Dermis microvascular lymphatic vessel endothelial cell (primary cell): ENCODE measurements around the gene CRADD. TPM values are rescaled to one million over a fixed set of nuclear protein-coding genes. Genes with fewer than 3 reads are reported as not detected.

Experiments
- DNase-seq, 2 donors: peaks; one replicate each; pipeline versions ENCODE4 v3.0.0 to v3.0.0-alpha.2; 2010; ENCODE audit warnings: low read depth in 2 of 2
- total RNA-seq: library from RNA; depleted of rRNA; stranded (reverse); fragments of >200 nt; gene quantifications from 2 replicates; pipeline ENCODE4 v1.2.1, GENCODE V29; 2014

The CRADD gene
- total RNA-seq, 1 donor from 2014 or later = 9.6 TPM

- DNase-seq = no peak
Observed at GRCh38 chr12:93894391-93895088, 217.4 kb downstream of the CRADD start.

- no peak for DNase-seq
Observed at GRCh38 chr12:93895089-93895445, 217.9 kb downstream of the CRADD start.

- no peak for DNase-seq
Observed at GRCh38 chr12:93896427-93896826, 219.3 kb downstream of the CRADD start.

GRCh38 chr12:93896952-93897351, 219.8 kb downstream of the CRADD start:
- no peak for DNase-seq

GRCh38 chr12:93901739-93902138, 224.6 kb downstream of the CRADD start:
- DNase-seq = no peak

- DNase-seq = no peak
Observed at GRCh38 chr12:93902192-93902591, 225.0 kb downstream of the CRADD start.

- DNase-seq = no peak
Observed at GRCh38 chr12:93902736-93903562, 225.8 kb downstream of the CRADD start.

- no peak for DNase-seq
Observed at GRCh38 chr12:93904124-93904523, 226.9 kb downstream of the CRADD start.

- no peak for DNase-seq
Observed at GRCh38 chr12:93908264-93908663, 231.1 kb downstream of the CRADD start.

- DNase-seq = no peak
Observed at GRCh38 chr12:93908846-93909567, 231.8 kb downstream of the CRADD start.

GRCh38 chr12:93911396-93911795, 234.2 kb downstream of the CRADD start:
- DNase-seq = no peak

- no peak for DNase-seq
Observed at GRCh38 chr12:93912086-93912733, 235.0 kb downstream of the CRADD start.

GRCh38 chr12:93913845-93914244, 236.7 kb downstream of the CRADD start:
- no peak for DNase-seq

- DNase-seq = no peak
Observed at GRCh38 chr12:93914281-93914680, 237.1 kb downstream of the CRADD start.

GRCh38 chr12:93915411-93915810, 238.2 kb downstream of the CRADD start:
- DNase-seq = no peak

- no peak for DNase-seq
Observed at GRCh38 chr12:93916402-93916801, 239.2 kb downstream of the CRADD start.

GRCh38 chr12:93918262-93918661, 241.1 kb downstream of the CRADD start:
- DNase-seq = no peak

GRCh38 chr12:93918900-93919299, 241.7 kb downstream of the CRADD start:
- DNase-seq = no peak

- DNase-seq = no peak
Observed at GRCh38 chr12:93921521-93921920, 244.3 kb downstream of the CRADD start.

- no peak for DNase-seq
Observed at GRCh38 chr12:93922583-93923006, 245.4 kb downstream of the CRADD start.

- DNase-seq = no peak
Observed at GRCh38 chr12:93924367-93924766, 247.2 kb downstream of the CRADD start.
